Esophagus mucosa (tissue), 1 donor: ENCODE measurements around the gene HOXA11. TPM values are rescaled to one million over a fixed set of nuclear protein-coding genes. Genes with fewer than 3 reads are reported as not detected.

Experiments used
- ATAC-seq: fragments of 200-7000 bp; cut with Tn5 transposase; one replicate; pipeline ENCODE4 v1.9.1; 2020
- total RNA-seq: library from RNA; stranded (reverse); gene quantifications from one replicate; pipeline ENCODE4 v1.2.4, GENCODE V29; 2023
- donor health status: DM: yes; HTN: yes; CAD: no.

The HOXA11 gene
- total RNA-seq, 1 donor from 2014 or later: not detected

DNA sequence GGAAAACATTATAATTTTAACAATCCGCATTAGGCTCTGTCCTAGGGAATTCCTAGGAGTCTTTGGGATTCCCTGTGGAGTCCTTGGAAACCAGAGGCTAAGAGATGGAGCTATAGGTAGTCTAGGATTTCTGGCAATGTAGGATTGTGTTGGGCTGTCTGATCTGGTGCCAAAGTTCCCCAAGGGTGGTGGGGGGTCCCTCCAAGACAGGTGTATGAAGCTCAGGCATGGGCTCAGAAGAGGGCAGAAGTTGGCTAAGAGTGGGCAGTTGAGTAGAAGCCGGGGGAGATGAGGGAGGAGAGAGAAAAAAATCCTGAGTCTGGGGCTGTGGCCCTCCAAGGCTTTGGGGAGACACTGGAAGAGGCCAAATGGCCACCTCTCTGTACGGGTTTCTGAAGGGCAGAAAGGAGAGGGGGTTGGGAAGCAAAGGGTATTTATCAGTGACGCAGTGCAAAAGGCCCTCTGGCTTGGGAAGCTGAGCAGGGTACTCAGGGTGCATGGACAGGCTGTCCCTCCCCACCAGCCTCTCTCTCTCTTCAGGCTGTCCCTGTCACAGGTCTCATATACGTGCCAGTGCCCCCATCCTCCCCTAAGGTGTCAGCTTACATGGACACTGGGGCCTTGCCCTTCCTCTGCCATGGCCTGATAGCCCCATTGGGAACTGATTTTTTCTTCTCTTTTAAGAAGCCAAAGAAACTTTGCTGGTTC lies 38.4 kb downstream of the HOXA11 start:
- ATAC-seq: no peak

DNA sequence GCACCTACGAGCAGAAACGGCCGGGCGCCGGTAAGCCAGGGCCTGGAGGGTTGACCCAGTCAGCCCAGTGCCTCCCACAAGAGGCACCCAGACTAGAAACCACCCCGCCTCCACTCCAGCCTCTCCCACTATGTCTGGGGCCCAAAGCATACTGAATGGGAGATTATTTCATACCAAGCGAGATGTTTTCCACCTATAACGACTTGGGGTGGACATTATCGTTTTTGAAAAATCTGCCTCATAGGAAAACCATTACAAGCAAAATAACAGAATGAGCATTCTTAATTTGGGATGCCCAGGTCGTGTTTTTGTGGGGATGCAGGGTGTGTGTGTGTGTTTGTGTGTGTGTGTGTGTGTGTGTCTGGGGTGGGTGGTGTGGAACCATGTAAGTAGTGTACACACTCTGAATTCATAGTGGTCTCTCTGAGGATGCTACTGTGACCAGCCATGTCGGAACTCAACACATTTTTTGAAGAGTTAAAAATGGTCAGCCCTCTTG lies 39.1 kb downstream of the HOXA11 start:
- no peak for ATAC-seq

DNA sequence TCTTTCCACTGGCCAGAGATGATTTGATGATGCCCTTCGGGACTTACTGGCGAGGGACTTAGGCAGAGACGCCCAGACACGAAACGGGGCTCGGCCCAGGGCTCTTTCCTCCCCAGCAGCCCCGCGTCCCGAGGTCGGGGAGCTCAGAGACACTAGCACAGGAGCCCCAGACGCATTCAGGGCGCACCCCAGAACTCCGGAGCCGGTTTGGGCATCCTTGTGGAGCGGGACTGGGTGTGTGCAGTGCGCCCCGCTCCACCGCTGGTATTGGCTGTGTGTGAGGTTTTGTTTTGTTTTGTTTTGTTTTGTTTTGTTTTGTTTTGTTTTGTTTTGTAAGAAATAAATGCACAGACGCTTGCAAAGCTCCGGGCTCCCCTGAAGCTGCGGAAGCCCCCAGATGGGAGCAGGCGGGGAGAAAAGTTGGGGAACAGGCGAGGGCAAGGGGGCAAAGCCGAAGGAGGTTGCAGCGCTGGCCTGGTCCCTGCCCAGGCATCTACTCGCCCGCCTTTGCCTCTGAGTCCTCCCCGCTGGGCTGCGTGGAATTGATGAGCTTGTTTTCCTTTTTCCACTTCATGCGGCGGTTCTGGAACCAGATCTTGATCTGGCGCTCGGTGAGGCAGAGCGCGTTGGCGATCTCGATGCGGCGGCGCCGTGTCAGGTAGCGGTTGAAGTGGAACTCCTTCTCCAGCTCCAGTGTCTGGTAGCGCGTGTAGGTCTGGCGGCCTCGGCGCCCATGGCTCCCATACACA lies 39.7 kb downstream of the HOXA11 start:
- ATAC-seq: no peak

DNA sequence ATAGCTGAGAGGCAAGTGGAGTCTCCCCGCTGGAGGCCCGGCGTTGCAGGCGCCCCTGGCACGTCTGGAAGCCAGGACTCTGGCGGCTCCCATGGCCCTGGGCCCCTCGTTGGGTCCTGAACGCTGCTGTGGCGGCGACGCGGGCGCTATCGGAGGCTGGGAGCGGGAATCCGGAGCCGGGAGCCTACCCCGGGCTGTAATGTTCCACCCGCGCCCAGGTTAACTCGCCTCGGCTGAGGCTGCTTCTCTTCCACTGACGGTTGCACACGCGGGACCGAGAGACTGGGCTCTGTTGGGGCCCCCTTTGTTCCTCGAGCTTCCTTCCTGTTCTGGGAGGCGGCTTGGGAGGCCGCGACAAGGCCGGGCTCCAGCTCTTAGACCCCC lies 40.3 kb downstream of the HOXA11 start:
- no peak for ATAC-seq

DNA sequence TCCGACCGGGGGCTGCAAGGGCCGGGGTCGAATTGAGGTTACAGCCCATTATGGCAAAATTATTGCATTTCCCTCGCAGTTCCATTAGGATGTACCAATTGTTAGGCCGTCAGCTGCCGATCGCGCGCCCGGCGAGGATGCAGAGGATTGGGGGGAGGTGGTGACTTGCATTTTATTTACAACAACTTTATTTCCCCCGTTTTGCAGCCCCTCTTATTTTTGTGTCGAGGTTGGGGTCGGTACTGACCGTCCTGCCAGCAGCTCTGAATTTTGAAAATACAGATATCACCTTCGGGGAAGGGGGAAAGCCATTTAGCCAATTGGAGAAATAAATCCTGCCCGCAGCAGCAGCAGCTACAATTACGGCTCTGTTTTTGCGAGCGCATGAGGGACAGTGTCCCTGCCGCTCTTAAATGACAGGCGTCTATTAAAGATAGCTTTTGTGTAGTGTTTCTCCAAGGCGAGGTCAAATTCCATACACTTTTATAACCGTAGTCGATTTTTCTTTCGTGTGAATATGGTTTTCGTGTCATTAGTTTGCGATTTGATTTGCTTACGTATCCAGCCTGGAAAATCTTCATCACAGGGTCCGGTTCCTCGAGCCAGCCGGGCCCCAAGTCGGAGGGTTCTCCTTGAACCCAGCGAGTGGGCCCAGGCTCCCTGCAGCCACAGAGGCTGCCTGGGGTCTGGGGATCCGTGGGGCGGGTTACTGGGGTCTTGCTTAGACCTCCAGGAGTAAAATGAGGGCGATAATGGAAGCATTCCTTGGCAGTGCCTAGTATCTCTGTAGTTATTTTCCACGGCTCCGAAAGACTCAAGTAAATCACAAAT lies 40.9 kb downstream of the HOXA11 start:
- no peak for ATAC-seq

DNA sequence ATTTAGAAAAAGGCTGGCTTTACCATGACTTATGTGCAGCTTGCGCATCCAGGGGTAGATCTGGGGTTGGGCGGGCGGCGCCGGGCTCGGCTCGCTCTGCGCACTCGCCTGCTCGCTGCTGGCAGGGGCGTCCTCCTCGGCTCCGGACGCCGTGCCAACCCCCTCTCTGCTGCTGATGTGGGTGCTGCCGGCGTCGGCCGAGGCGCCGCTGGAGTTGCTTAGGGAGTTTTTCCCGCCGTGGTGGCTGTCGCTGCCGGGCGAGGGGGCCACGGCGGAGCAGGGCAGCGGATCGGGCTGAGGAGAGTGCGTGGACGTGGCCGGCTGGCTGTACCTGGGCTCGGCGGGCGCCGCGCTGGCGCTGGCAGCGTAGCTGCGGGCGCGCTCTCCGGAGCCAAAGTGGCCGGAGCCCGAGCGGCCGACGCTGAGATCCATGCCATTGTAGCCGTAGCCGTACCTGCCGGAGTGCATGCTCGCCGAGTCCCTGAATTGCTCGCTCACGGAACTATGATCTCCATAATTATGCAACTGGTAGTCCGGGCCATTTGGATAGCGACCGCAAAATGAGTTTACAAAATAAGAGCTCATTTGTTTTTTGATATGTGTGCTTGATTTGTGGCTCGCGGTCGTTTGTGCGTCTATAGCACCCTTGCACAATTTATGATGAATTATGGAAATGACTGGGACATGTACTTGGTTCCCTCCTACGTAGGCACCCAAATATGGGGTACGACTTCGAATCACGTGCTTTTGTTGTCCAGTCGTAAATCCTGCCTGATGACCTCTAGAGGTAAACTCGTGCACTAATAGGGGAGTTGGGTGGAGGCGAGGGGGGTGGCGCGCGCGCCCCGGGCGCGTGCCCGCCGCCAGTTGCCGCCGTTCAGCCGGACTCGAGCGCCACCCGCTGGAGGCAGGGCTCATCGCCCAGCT lies 41.7 kb downstream of the HOXA11 start, which contains the start of gene HOXA5:
HOXA5 (minus strand) TSS at position 659 of the 927 bp plus-strand sequence; CDS start at position 585, 74 bp downstream.
- peak; percentile 93 for ATAC-seq

DNA sequence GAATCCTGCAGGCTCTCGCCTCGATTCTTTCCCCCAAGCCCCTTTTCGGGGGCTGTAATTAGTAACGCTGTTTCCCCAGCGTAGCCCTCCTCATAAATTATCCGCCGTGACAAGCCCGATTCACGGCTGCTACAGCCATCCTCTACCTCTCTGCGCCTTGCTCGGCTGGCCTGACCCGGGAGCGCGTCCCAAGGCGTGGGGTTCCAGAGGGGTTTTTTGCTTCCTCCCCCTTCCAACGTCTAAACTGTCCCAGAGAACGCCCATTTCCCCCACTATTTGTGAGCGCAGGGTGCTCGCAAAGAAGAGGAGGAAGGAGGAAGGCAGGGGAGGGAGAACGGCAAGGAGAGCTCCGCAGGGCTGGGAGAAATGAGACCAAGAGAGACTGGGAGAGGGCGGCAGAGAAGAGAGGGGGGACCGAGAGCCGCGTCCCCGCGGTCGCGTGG lies 42.4 kb downstream of the HOXA11 start:
- peak; percentile 4 for ATAC-seq

DNA sequence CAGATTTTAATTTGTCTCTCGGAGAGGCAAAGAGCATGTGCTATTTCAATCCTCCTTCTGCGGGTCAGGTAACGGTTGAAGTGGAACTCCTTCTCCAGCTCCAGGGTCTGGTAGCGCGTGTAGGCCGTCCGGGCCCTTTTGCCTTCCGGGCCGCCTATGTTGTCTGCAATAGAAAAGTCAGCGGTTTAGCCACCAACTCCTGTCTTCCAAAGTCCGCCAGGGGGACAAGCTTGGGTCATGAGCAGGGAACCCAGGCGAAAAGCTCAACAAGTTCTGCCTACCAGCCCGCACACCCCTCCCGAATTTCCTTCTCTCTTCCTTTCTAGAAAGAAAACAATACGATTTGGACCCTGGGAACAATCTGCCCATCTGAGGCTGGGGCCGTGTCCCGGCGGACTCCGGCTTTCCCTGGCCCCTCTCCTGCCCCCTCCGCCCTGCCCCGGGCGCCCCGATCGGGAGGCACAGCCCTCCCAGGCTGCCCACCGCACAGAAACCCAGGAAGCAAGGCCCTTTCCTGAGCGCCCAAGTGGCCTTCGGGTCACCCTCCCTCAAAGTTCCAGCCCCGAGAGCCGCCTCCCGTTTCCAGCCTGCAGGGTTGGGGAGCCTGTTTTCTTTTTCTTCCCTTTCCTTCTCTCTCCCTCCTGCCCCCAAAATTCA lies 43.0 kb downstream of the HOXA11 start:
- ATAC-seq: no peak

DNA sequence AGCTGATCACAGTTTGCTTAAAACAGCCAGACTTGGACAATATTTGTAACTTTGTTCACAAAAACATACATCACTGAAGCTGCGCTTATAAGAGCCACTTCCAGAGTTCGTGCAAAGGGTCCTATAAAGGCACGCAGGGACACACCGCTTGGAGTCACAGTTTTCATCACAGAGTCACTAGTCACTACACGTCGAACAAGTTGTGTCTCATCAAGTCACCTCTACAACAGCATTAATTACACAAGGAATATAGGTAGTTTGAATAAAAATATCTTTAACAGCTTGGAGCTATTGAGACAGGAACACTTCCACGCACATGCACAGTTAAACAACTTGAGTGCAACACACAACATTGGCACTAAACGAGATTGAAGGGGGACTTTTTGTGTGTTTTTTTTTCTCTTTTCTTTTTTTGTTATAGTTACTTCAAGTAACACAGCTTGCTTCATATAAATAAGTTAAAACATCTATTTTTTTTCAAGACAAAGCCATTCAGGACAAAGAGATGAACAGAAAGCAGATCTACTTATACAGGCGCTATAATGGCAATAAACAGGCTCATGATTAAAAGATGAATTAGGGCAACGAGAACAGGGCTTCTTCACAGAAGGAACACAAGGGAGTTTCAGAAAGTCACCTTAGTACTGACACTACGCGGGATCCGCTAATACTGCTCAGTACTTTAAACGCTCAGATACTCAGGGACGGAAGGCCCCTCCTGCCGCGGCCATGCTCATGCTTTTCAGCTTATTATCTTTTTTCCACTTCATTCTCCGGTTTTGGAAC lies 43.7 kb downstream of the HOXA11 start:
- no peak for ATAC-seq

DNA sequence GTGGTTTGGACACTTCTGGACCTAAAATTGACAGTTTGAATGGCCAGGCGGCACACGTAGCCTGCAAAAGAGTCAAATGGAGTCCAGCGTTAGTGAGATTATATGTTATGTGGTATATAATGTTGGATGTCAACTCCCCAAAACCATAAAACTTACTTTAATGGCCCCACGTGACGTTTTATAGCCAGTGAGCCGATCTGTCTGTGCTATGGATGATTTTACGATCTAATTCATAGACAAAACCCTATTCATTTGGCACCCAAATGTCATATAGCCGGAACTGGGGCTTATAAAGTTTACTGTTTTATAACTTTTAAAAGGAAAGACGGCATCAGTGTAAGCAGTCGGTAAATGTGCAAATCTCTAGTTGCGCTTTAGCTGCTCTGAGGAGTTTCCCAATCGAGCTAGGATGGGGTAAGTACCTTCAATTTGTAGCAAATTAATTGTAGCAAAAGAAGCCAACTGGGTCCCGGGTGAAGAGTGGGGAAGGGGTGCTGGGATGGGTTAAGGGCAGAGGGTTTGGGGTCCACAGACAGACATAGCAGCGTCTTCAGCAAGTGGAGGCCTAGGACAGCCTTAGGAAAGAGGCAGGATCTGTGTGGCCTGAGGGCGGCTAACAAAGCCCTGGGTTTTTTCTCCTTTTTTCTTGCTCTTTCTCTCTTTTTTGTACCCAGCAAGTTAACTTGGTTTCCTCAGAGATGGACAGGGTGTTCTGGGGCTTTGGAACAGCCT lies 44.7 kb downstream of the HOXA11 start:
- ATAC-seq: no peak

DNA sequence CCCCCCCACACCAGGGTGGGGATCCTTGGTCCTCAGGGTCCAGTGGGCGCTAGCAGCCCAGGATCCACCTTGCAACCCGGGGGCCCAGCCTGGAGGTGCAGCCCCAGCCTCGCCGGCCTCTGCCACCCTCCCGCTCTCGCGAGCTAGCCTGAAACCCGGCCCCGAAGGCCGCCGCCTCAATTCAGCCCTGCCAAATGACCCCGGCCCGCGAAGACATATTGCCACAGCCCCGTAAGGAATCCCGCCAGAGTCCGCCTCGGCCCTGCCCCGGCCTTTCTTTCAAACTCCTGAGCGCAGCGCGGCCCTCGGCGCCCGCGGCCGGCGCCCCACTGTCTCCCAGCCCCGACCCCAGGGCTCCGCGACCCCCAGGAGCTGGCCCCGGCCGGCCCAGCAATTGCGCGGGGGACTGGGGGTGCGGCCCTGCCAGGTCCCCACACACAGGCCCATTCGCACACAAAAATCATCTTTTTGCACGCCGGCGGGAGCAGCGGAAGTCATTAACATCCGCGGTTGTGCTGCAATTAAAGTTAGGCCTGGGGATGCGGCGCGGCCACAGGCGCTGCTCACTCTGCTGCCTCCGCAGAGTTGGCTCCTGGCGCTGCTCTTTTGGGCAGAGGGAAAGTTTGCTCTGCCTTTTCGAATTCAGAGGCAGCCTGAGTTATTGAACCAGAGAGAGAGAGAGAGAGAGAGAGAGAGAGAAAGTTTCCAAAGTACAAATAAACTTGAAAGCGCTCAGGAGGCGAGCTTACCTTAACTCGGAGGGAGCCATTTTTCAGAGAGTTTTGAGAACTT lies 45.5 kb downstream of the HOXA11 start:
- ATAC-seq: no peak

DNA sequence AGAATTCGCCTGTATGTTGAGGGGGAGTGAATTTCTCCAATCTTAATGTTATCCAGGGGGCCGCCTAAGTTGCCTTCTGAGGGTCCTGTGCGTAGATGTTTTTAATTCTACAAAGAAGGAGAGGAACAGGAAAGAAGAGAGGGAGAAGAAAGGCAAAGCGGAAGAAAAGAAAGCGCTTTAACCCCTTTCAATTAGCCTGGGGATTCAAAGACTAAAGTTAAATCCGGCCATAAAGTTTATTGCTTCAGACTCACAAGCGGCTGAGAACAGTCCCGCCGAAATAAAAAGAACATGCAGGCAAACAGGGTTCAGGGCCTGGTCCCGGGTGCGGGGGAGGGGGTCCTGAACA lies 46.1 kb downstream of the HOXA11 start:
- ATAC-seq: no peak

DNA sequence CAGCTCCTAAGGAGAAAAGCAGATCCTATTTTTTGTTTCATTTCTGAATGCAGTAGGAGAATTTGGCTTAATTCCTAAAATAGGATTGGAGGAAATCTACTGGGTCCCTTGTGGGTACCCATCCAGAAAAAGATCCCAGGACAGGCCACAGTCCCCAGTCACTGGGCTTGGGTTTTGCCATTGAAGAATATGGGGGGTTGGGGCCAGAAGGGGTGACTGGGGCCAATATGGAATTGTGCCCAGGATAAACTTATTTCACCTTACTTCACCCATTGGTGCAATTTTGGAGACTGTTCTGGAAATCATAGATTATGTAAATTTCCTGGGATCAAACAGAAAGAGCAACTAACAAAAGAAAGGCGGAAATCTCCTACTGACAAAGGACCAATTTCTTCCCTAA lies 46.6 kb downstream of the HOXA11 start:
- no peak for ATAC-seq

DNA sequence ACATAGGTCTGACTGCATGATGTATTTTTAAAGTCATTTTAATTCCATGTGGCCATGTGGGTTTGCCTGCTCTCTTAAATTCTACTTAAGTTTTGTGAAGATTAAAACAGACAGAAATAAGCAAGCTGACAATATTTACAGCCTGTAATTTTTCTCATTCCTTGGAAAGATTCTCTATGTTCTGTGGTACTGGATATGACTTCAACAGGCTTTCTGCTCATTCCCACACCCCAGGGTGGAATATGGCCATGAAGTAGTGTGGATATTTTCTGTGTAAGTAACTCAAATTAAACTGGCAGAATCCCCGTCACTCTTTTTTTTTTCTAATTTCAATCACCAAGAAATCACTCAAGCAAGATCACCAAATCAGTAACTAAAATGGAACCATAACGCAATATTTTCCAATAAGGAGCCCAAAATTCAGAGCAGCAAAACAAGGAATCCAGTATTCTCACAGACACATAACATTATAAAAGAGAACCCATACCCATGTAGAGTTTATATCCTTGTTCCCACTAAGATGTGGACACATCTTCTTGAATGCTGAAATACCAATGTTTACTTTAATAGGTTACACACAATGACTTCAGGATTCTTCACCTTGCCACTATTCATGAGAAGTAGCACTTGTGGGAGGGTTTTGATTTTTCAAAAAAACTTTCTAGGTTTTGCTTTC lies 47.3 kb downstream of the HOXA11 start:
- no peak for ATAC-seq

DNA sequence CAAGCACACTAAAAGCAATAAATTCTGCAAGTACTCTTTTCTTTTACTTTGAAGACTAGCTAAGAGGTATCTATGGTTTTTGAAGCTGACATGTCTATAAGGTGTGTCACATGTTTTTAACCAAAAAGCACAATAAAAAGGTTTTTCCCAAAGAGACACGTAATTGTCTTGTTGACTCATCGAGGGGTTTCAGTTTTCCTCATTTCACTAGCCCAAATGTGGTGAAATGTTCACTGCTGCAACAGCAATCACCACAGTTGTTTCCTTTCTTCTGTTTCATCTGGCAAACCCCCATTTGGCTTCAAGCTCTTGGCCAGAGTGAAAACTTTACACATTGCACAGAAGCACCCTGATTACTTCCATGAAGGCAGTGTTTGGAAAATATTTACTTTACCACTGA lies 50.6 kb downstream of the HOXA11 start:
- no peak for ATAC-seq

DNA sequence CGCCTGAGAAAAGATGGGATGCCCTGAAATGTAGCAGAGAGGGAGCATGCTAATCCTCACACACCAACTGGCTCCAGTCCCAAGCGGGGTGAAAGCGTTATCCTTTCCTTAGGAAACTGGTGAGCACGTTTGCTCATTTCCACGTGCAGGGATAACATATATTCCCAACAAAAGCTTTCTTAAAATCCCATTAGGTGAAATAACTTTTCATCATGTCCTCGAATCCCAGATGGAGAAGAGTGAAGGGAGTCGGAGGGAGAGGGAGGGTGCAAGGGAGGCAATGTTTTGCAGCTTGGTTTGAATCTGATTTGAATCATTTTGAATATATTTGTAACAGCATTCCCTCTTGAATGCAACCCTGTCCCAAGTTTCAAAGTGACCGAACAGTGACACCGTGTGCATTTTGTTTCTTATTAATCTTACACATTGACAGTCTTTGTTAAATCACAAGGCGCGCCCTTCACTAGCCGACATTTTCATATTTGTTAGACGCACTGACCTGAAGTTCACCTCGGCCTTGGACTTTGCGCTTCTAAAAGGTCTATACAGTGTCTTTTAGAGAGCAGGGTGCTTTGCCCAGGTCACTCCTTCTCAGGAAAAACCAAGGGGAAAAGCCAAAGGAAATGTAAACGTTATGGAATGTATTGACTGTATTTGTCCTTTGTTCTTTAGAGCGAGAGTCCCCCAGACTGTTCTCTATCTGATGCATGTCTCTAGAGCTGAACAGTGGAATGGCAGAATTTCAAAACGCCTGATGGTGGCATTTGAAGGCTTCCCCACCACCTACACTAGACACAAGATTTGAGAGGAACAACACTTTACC lies 51.4 kb downstream of the HOXA11 start:
- no peak for ATAC-seq

DNA sequence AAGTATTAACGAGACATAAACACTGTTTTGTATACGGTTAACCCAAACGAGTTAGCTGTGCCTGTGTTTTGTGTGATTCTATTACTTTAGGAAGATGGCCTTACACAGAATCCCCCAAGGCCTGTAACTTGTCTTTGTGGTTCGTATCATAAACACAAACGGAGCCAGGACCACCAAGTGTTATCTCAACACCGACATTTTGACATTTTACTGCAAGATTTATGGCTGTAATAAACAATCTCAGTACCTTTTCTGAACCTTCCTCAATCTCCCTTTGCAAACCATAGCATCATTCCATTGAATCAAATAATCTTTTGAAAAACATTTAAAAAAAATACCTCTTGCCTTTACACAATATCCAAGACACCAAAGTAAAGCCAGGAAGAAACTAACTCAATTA lies 52.1 kb downstream of the HOXA11 start:
- ATAC-seq: no peak
